Urinary bladder (tissue), 4 donors: ENCODE measurements around the gene PEAK3. TPM values are rescaled to one million over a fixed set of nuclear protein-coding genes. Genes with fewer than 3 reads are reported as not detected.
"Not testable (repeated sequence)": the region's sequence is repeated elsewhere in the genome, so short reads cannot be mapped to it uniquely, and the experiment has no call there.

ENCODE experiments used
- DNase-seq: peaks from one replicate; pipeline ENCODE4 v3.0.0-alpha.2; 2015; ENCODE audit errors: extremely low spot score
- H3K27ac ChIP-seq: one replicate; pipeline ENCODE4 v1.5.1; 2013; ENCODE audit warnings: low read depth, mild to moderate bottlenecking, moderate library complexity
- H3K36me3 ChIP-seq: one replicate; pipeline ENCODE4 v1.6.1; 2013; ENCODE audit warnings: mild to moderate bottlenecking, moderate library complexity; ENCODE audit not compliant: insufficient read depth
- H3K4me1 ChIP-seq: one replicate; pipeline ENCODE4 v1.6.1; 2013; ENCODE audit warnings: mild to moderate bottlenecking, moderate library complexity; ENCODE audit not compliant: insufficient read depth
- H3K4me3 ChIP-seq: one replicate; pipeline ENCODE4 v1.5.1; 2013; ENCODE audit warnings: low read depth, low read length
- WGBS: extraction: QIAGEN DNeasy Blood & Tissue Kit; methylation state at CpG from one replicate; pipeline ENCODE4 v1.1.7; 2013; 5-methylcytosine and 5-hydroxymethylcytosine counted together
- polyA plus RNA-seq: library from polyadenylated mRNA; stranded (reverse); fragments of 200-250 nt; gene quantifications from one replicate; pipeline ENCODE4 v1.2.3, GENCODE V29; 2013
- total RNA-seq: library from RNA; depleted of rRNA; stranded (reverse); fragments of >200 nt; gene quantifications from one replicate; pipeline ENCODE4 v1.2.3, GENCODE V29; 2014
- donor health status: healthy with polysubstance abuse.
- donor health status: healthy.

Gene PEAK3
- total and polyA plus RNA-seq, 2 donors = 0.58 TPM; not detected in 1

GRCh38 chr19:2288818-2289713 lies 7.1 kb upstream of the PEAK3 start:
- Histone ChIP-seq H3K36me3 (no peaks in the 10 kb centered on the region), H3K4me3 (no peak overlapping the region), H3K4me1 (no peaks in the 10 kb centered on the region), H3K27ac (no peak overlapping the region)
- DNase-seq = no peak
- WGBS = 54% methylated on average over 28 of the region's 28 CpGs

GRCh38 chr19:2288338-2288817 lies 6.4 kb upstream of the PEAK3 start:
- no peak overlapping the region for H3K27ac ChIP-seq
- no peak overlapping the region for H3K4me3 ChIP-seq
- H3K4me1 ChIP-seq = no peaks in the 10 kb centered on the region
- no peak for DNase-seq
- WGBS = 86% methylated on average over 17 of the region's 17 CpGs
- H3K36me3 ChIP-seq = no peaks in the 10 kb centered on the region

GRCh38 chr19:2287585-2288337 lies 5.8 kb upstream of the PEAK3 start:
- WGBS = 78% methylated on average over 13 of the region's 13 CpGs
- Histone ChIP-seq H3K27ac (no peak overlapping the region), H3K36me3 (no peaks in the 10 kb centered on the region), H3K4me3 (no peak overlapping the region), H3K4me1 (no peaks in the 10 kb centered on the region)
- no peak for DNase-seq

- DNase-seq = no peak
- H3K4me3 ChIP-seq = no peak overlapping the region
- H3K36me3 ChIP-seq = no peaks in the 10 kb centered on the region
- H3K27ac ChIP-seq = no peak overlapping the region
- H3K4me1 ChIP-seq = no peaks in the 10 kb centered on the region
- WGBS = 83% methylated on average over 20 of the region's 20 CpGs
Measured at GRCh38 chr19:2286402-2287140, 4.6 kb upstream of the PEAK3 start.

GRCh38 chr19:2283835-2284507 lies 2.0 kb upstream of the PEAK3 start:
- no peaks in the 10 kb centered on the region for H3K36me3 ChIP-seq
- no peak for DNase-seq
- WGBS = 92% methylated on average over 8 of the region's 8 CpGs
- H3K4me1 ChIP-seq = no peaks in the 10 kb centered on the region
- H3K4me3 ChIP-seq = no peak overlapping the region
- no peak overlapping the region for H3K27ac ChIP-seq

- H3K4me3 ChIP-seq = no peak overlapping the region
- H3K27ac ChIP-seq = no peak overlapping the region
- 68% methylated on average over 11 of the region's 11 CpGs for WGBS
- H3K36me3 ChIP-seq = no peaks in the 10 kb centered on the region
- no peaks in the 10 kb centered on the region for H3K4me1 ChIP-seq
- DNase-seq = no peak
Measured at GRCh38 chr19:2282862-2283237, 875 bp upstream of the PEAK3 start.

GRCh38 chr19:2281265-2282061 lies 512 bp downstream of the PEAK3 start:
- not testable (repeated sequence) for H3K4me1 ChIP-seq, H3K27ac ChIP-seq, H3K36me3 ChIP-seq, DNase-seq
- WGBS = 27% methylated on average over 16 of the region's 16 CpGs
- H3K4me3 ChIP-seq = peak overlapping the region; percentile 33

- H3K4me3 ChIP-seq = no peak overlapping the region
- no peaks in the 10 kb centered on the region for H3K4me1 ChIP-seq
- no peak overlapping the region for H3K27ac ChIP-seq
- WGBS = 77% methylated on average over 26 of the region's 26 CpGs
- no peaks in the 10 kb centered on the region for H3K36me3 ChIP-seq
- DNase-seq = no peak
Measured at GRCh38 chr19:2280633-2281264, 1.2 kb downstream of the PEAK3 start.

- no peaks in the 10 kb centered on the region for H3K4me1 ChIP-seq
- WGBS = 89% methylated on average over 33 of the region's 33 CpGs
- H3K27ac ChIP-seq = no peak overlapping the region
- DNase-seq = no peak
- no peaks in the 10 kb centered on the region for H3K36me3 ChIP-seq
- no peak overlapping the region for H3K4me3 ChIP-seq
Measured at GRCh38 chr19:2278459-2279158, 3.4 kb downstream of the PEAK3 start.

- 81% methylated on average over 9 of the region's 9 CpGs for WGBS
- no peak for DNase-seq
- no peak overlapping the region for H3K4me3 ChIP-seq
- H3K4me1 ChIP-seq = no peaks in the 10 kb centered on the region
- H3K27ac ChIP-seq = no peak overlapping the region
- no peaks in the 10 kb centered on the region for H3K36me3 ChIP-seq
Measured at GRCh38 chr19:2277138-2277537, 4.8 kb downstream of the PEAK3 start.

GRCh38 chr19:2276429-2276986 lies 5.5 kb downstream of the PEAK3 start:
- no peaks in the 10 kb centered on the region for H3K36me3 ChIP-seq
- no peaks in the 10 kb centered on the region for H3K4me1 ChIP-seq
- no peak overlapping the region for H3K4me3 ChIP-seq
- H3K27ac ChIP-seq = no peak overlapping the region
- 91% methylated on average over 28 of the region's 28 CpGs for WGBS
- no peak for DNase-seq
